GM18873 (cell line): ENCODE results near the gene NAB1.

Source experiments
- ATAC-seq: cut with Tn5 transposase; IDR thresholded peaks from one replicate; pipeline ENCODE4 v1.9.1; 2021; ENCODE audit warnings: mild to moderate bottlenecking, moderate library complexity, moderate number of reproducible peaks; ENCODE audit not compliant: unreplicated experiment, low FRiP score

Gene NAB1

DNA sequence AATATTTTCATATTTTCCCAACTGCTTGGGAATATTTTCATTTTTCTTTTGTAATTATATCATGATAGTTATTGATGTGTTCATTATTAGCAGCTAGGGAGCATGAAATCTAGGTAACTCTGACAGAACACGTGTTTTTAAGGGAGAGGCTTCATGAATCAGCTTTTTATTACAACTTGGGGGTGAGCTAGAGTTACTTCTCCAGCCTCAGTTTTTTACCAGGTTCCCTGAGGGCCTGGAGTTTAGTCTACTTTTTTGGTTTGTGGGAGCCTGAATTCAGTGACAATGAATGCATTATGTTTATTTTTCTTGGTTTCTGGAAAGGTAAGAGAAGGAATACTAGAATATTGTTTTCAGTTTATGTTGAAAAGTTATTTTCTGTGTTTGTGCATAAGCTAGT is 18.0 kb downstream of the NAB1 start:
- ATAC-seq: no peak

DNA sequence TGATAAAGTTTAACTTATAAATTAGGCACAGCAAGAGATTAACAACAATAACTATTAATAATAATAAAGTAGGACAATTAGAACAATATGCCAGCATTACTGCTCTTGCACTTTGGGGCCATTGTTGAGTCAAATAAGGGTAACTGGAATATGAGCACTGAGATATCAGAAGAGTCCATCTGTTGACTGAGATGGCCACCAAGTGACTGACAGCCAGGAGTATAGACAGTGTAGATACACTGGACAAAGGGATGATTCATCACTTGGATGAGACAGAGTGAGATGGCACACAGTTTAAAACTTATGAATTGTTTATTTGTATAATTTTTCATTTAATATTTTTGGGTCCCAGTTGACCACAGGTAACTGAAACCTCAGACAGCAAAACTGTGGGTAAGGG is 20.0 kb downstream of the NAB1 start:
- ATAC-seq: no peak

DNA sequence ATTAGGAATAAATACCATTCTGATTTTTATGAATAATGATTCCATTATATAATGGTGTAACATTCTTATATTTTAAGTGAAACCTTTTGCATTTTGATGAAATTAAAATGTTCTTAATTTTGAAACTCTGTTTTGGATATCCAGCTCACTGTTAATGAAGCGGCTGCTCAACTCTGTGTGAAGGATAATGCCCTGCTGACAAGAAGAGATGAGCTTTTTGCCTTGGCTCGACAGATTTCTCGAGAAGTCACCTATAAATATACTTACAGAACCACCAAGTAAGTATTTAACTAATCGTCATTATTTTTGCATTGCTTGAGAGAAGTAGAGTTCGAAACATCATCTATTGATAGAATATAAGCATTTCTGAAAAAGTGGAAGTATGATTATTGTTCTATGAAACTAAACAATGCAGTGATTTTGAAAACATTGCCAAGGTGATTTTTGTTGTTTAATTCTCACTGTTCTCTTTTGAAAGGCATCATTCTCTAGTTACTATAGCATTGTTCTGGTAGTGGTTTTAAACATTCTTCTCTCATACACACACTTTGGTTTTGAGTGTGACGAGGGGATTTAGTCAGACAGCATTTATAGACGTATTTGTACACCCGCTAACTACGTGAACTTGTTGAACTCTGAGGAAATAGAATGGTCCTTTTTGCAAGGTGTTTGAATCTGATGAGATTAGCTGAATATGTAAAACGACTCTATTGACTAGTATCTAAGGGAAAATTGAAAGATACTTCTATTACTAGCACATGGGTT is 21.5 kb downstream of the NAB1 start:
- ATAC-seq: peak; percentile 51

DNA sequence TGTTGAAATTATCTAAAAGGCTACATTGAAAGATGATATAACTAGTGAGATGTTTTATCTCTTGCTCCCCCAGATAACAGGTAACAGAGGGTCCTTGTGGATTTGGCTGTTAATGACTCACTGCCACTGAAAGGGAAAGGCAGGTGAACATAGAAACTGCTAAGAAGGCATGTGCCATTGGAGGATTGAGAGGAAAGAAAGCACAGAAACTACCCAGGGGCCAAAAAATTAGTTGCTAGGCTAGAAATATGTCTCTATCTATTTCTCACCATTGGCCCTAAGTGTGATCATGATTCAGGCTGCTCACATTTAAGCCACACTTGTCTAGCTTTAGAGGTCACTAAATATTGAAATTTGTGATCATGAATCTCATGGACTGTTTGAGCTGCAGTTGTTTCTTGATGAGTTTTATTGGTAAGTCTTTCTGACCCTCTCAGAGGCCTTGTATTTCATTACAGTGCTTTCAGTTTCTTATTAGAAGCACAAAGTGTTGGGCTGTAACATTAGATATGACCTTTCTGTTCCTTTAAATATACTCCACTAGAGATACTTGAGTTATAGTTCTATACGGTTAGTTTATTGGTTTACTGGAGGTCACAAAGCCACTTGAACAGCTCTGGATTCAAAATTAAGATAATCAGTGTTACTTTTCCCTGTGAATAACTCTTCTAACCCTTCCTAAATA is 26.2 kb downstream of the NAB1 start:
- peak; percentile 32 for ATAC-seq

DNA sequence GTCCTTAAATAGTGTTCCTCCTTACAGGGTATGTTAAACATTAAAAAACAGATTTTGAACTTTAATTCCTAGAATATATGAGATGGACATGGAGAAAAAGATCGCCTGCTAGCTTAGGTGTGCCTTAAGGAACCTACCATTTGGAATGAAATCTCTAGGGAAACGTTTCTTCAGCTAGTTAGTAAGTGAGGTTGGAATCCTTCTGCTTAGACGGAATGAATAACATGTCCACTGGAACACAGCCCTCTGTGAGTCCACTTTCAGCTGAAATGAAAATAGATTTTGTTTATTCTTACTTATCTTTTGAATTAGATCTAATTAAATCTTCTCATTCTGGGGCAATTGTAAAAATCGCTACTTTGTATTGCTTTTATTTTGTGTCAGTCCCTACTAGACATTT is 28.4 kb downstream of the NAB1 start:
- ATAC-seq: no peak

DNA sequence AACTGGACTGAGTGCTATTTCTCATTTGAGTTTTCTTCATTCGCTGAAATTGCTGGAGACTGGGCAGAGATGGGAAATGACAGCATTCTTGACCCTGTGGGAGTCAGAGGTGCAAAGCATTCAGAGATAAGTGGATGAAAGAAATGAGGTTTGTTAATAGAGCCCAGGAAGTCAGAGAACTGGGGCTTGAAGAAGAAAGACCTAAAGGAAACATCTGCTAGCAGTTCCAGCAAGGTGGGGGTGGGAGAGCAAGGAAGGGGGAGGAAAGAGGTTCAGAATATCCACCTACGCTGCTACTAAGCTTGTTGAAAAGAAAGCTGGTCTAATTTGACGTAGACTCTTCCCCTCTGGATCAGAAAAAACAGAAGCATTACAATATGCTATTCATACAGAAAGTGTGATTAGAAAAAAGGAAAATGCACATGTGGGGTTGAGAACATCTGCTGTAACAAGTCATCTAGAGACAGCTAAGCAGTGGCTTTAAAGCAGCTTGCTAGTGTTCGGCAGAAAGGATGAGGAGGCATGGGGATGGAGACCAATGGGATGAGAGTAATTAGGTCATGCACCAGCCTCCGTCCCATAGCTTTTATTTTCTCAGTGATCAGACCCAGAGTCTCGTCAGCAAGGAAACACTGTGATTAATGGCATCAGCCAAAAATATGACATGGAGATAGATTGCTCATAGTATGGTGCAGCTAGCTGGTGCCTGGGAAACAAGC is 29.7 kb downstream of the NAB1 start:
- ATAC-seq: peak; percentile 75

DNA sequence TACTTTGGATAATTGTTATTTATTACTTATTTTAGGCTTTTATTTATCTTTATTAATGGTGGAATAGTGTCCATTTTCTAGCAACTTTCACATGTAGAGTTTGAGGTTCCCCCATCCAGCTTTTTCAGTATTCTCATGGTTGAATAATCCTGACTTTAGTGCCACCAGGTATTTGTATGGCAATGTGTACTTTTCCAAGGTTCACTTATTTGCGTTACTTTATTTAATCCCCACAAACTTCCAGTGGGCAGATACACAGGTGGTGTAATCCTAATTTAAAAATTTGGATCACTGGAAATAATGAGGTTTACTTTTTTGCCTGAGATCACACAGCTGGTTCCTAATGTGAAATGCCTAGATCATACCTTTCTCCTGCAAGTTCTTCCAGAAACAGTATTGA is 30.5 kb downstream of the NAB1 start:
- ATAC-seq: no peak

DNA sequence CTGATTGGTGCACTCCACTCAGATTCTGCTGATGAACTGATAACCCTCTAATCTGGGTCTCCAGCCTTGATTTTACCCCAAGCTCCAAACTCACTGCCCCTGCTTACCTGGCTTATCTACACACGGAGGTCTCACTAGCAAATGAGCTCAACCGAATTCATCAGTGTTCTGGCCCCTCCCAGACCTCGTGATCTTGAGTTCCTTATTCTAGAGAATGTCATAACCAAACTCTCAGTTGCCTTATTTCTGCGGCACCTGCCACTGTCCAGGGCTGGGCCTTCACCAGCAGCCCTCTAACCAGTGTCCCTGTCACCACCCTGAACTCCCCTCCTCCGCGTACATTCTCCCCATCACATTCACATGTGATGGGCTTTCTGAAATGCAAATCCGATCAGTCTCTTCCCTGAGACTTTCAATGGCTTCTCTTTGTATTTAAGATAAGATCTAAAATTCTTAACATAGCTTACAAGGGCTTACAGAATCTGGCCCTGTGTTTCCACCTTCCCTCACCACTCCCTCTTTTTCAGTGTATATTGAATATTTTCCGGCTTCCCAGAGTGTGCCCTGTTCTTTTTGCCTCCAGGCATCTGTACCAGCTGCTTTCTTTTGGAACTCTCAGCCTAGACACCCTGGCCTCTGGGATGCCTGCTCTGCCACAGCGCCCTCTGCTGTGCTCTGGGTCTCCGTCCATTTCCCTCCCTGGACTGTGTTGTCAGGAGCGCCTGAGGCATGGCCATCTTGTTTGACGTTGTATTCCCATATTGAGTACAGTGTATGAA is 31.1 kb downstream of the NAB1 start:
- peak; percentile 49 for ATAC-seq

DNA sequence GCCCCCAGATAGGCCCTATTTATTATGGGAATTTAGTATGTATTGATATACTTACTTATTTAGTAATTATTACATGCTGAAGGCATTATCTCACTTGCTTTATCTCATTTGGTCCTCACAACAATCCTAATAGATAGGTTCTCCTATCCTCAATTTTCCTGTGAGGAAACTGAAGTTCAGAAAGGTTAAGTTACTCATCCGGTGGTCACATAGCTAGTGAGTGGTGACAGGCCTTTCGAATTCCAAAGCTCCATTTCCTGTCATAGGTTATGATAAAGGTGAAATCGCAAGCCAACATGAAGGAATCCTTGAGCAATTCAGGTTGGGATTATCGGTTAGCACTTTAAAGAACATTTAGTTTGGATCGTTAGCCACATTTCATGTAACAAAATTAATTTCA is 33.3 kb downstream of the NAB1 start:
- no peak for ATAC-seq

DNA sequence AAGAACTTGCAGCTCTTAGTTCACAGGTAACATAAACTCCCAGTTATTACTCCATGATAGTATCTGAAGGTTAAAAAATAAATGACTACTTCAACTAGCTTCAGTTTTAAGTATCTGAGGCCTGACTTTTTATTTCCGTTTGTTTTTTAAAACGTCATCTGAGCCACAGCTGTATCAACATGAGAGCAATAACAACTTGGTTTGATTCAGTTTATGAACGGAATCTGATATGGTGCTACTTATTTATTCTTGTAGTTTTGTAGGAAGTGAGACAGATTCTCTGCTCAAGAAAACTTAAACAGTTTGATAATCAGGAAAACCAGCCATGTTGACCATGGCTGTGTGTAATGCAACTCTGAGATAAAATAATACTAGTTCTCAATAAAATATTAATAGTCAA is 34.9 kb downstream of the NAB1 start:
- no peak for ATAC-seq

DNA sequence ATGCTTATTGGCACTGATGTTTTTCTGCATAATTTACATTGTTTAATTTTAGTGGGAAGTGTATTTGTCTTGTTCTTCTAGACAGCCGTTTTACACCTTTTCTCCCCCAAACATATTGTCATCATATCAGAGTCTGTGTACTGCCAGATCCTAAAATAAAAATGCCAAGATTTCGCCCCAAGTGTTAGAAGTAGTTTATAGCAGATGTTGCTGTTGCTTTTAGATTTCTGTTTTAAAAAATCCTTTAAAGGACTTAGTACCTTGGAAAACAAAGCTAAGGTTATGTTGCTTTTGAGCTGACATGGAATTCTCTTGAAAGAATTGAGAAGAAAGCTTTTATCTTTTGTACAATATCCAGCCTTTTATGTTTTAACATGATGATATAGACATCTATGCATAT is 36.0 kb downstream of the NAB1 start:
- no peak for ATAC-seq

DNA sequence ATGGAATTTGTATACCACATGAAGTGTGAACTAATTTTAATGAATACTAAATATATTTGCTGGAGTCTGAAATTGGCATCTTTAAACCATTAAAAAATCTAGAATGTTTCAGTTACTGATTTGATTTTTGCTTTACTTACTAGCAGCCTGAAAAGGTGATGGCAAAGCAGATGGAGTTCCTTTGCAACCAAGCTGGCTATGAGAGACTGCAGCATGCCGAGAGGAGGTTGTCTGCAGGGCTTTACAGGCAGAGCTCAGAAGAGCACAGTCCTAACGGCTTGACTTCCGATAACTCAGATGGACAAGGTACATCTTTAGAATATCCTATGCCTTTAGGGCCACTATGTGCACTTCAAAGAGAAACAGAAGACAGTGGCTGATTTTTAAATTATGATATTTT is 36.5 kb downstream of the NAB1 start:
- no peak for ATAC-seq

DNA sequence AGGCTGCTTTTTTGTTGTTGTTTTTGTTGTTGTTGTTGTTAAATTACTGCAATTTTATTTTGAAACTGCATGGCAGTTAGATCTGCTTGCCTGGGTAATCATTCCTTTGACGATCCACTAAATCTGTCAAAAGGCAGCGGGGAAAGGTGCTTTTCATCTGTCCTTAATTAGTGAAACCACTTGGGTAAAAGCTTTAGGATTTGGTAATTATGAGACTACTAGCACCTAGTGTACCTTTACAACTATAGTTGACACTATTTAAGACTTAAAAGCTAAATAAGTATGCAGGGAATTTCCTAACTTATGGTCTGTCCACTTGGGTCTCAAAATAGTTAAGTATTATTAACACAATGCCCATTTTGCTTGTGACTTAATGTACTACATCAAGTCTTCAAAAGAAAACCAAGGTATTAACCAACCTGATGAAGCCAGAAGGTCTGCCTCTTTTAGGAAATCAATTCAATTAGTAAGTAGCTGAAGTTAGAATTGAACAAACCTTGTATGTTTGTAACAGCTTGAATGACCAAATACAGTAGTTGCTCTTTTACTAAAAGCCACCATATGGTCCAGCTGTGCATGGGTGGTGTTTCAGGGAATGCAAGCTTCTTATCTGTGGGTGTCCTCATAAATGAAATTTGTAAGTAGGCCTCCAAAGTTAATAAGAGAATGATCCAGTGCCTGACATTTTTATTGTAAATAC is 44.8 kb downstream of the NAB1 start:
- peak; percentile 77 for ATAC-seq

DNA sequence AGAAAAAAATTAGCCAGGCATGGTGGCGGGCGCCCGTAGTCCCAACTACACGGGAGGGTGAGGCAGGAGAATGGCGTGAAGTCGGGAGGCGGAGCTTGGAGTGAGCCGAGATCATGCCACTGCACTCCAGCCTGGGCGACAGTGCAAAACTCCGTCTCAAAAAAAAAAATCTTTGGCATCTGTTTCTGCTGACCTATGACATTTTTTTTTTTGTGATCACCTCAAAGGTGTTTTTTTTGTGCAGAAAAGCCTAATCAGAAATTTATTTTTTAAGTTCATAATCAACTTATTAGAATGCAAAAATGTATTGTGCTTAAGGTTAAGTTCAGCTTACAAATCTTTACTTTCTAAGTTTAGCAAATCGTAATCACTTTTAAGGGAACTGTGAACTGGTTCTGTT is 45.6 kb downstream of the NAB1 start:
- ATAC-seq: no peak

DNA sequence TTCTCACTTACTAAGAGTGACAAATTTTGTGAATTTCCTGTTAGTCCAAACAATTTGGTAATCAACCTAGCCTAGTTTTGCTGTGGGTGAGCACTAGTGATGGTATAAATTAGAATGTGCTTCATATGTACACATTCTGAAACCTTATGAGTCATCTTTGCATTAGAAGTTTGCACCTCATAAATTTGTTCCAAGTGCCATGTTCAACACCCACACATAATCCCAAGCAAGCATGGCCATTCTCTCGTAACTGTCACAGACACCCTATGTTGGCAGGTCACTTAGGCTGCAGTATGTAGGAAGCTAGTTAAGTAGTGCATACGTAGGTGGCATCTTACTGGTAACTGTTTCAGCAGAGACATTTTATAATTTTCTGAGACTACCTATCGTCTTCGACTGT is 46.9 kb downstream of the NAB1 start:
- ATAC-seq: no peak

DNA sequence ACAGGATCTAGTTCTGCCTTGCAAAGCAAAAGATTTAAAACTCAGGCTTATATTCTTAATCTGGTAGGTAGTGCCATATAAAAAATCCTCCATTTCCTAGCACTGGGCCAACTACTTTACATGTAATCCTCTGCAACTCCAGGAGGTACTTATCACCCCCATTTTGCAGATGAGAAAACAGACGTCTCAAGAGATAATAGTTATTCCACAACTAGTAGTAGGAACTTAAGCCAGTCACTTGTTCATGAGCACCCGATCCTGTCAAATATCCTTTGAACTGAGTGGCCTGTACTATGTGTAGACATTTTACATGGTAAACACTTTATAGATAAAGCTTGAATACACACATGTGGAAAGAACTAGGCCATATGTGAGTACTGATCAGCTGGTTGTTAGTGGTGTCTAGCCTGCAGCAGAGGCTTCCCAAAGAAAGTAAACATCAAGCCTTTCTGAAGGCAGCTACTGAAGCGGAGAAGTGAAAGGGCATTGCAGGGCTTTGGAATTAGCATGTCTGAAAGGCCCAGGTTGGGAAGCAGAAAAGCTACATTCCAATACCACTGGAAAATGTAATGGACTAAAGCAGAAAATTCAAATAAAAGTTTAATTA is 48.0 kb downstream of the NAB1 start:
- no peak for ATAC-seq

DNA sequence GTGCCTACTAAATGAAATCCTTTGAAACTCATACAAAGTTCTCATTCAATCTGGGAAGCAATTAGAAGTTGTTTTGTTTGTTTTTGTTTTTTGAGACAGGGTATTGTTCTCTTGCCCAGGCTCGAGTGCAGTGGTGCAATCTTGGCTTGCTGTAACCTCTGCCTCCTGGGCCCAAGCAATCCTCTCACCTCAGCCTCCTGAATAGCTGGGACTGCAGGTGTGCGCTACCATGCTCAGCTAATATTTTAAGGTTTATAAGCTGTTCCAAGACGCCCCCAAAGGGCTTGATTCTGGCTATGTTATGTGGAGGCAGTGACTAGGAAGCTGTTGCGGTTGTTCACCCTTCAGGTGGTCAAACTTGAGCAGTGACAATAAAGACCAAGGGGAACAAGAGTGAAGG is 48.5 kb downstream of the NAB1 start:
- no peak for ATAC-seq

DNA sequence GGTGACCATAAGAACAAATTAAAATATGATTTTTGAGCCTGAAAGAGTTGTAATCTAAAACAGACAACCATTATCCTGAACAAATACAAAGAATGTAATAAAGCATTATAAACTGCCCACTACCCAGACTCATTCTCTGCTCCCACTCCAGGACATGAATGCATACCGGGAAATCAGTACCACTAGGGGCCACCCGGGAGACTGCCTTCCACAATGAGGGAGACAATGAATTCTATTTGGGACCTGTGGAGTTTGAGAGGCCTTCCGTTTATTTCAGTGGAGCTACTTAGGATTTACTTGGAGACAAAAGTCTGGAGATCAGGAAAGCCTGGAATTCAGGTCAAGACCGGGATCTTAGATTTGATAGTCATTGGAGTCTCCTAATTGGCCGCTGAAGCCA is 50.0 kb downstream of the NAB1 start:
- no peak for ATAC-seq

DNA sequence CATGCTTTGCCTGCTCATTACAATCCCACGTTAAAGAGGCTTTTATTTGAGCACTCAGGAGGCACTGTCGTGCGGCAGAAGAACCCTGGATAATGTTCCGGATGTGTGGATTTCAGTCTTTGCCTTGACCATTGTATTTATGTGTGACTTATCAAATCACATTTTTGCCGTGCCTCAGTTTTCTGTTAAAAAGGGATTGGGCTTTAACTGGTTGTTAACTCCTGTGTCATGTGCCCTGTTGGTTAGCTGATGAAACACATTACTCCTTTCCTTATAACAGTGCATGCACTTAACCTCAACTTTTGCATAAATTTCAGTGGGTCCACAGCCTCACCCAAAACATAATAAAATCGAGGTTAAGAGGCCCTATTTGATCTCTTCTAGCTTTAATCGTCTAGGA is 52.7 kb downstream of the NAB1 start:
- ATAC-seq: peak; percentile 69

DNA sequence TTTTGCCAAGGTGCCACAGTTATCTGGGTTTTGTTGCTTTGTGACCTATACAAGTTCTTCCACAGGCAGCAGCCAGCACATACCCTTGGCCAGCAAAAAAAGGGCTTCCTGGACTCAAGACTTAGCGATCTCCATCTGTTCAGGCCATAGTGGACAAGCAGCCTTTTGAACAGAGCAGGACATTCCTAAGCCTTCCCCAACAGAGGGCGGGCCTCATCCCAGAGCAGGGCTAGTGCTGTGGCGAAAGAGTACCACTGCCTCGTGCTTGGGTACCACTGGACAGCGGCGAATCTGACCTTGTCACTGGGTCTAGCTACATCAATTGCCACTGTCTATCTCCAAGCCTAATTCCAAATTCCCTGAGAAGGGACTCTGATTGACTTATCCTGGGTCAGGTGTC is 56.4 kb downstream of the NAB1 start:
- ATAC-seq: no peak
